Coronary artery (tissue), 2 donors: ENCODE measurements around the gene FMO2.
A peak's percentile ranks its signal among the peaks of the same experiment; 100 is the strongest.
"Not testable (repeated sequence)": the region's sequence is repeated elsewhere in the genome, so short reads cannot be mapped to it uniquely, and the experiment has no call there.

Experiments used
- DNase-seq: peaks from one replicate; pipeline ENCODE4 v3.0.0-alpha.2; 2017; ENCODE audit warnings: low spot score
- H3K27ac ChIP-seq, 2 donors: fragments of 200-600 bp; sonication (generic); one replicate each; pipeline ENCODE4 v1.5.1; 2016 to 2019
- H3K4me3 ChIP-seq: fragments of 200-600 bp; sonication (generic); 2 replicates; pipeline ENCODE4 v1.5.1; 2016; ENCODE audit warnings: mild to moderate bottlenecking, moderate library complexity
- CTCF ChIP-seq: fragments of 200-600 bp; sonication (generic); IDR thresholded peaks from one replicate; pipeline ENCODE4 v1.5.1; 2019; ENCODE audit warnings: antibody characterized with exemption

FMO2 gene

GRCh38 chr1:171222936-171223335 lies 37.8 kb downstream of the FMO2 start:
- no peak for TF ChIP-seq CTCF
- H3K27ac ChIP-seq = peak overlapping the region; percentile 65 to 79
- no peak for DNase-seq
- no peak overlapping the region for H3K4me3 ChIP-seq

DNA sequence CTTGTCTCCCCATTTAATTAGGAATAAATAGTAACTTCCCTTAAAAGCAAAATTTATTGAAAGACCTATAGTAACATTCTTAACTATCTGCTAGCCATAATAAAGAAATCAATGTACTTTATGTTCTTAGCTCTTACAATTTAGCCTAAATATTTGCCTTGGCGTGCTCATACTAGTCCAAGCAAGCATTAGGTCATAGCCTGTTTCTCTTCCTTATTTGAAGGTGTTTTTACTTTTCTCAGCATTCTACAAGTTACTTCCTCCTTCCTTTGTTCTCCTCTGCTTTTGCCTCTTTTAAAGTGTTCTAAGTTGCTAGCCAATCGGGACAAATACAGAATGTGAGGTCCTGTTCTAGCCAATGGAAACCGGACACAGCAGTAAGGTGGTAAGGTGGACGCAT lies 39.2 kb downstream of the FMO2 start:
- not testable (repeated sequence) for DNase-seq, H3K4me3 ChIP-seq
- H3K27ac ChIP-seq = peak overlapping the region; percentile 16 to 31

- Histone ChIP-seq H3K4me3 (no peak overlapping the region), H3K27ac (no peak overlapping the region)
- peak; percentile 72 for TF ChIP-seq CTCF
- no peak for DNase-seq
These were observed 41.8 kb downstream of the FMO2 start for GRCh38 chr1:171226747-171227370.

GRCh38 chr1:171231326-171231725 lies 46.2 kb downstream of the FMO2 start:
- Histone ChIP-seq H3K27ac (no peak overlapping the region), H3K4me3 (no peak overlapping the region)
- no peak for DNase-seq
- TF ChIP-seq CTCF = no peak

DNA sequence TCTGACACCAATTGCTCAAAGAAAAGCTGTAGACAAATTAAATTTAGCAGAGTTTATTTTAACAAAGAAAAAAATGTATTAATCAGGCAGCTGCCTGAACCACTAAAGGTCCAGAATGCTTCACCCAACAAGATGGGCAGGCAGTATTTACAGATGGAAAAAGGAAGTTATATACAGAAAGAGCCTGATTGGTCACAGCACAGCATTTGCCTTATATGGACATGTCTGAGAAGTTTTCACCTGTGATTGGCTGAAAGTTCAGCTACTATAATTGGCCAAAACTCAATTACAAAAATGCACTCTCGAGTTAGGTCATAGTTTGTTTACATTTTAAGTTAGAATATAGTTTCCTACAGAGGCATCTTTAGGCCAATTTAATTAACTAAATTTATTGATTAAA lies 48.1 kb downstream of the FMO2 start:
- DNase-seq = no peak
- no peak overlapping the region for H3K27ac ChIP-seq

DNA sequence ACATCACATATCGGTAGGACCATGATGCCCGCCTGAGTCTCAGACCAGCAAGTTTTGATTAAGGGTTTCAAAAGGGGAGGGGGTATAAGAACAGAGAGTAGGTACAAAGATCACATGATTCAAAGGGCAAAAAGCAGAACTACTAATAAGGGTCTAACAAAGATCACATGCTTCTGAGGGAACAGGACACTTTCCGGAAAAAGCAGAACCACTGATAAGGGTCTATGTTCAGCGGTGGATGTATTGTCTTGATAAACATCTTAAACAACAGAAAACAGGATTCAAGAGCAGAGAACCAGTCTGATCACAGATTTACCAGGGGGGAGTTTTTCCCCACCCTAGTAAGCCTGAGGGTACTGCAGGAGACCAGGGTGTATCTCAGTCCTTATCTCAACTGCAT lies 51.1 kb downstream of the FMO2 start:
- H3K4me3 ChIP-seq, DNase-seq, H3K27ac ChIP-seq: not testable (repeated sequence)

More for the DNA sequence above, 48.1 kb downstream of the FMO2 start:
- TF ChIP-seq CTCF = no peak
- H3K4me3 ChIP-seq = no peak overlapping the region

DNA sequence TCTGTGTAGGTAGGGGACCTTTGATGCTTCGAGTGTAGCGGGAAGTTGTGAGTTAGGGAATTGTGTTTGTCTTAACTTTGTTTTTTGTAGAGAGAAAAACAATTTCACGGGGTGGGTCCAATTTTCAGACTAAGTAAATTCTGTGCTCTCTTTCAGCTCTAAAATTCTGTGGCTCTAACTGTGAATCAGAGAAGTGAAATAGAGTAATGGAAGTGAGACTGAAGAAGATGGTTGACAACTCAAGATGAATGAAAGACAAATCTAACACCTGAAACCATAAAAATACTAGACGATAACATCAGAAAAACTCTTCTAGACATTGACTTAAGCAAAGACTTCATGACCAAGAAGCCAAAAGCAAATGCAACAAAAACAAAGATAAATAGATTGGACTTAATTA lies 58.8 kb downstream of the FMO2 start:
- DNase-seq = no peak
- no peak for TF ChIP-seq CTCF
- Histone ChIP-seq H3K27ac (no peak overlapping the region), H3K4me3 (no peak overlapping the region)

DNA sequence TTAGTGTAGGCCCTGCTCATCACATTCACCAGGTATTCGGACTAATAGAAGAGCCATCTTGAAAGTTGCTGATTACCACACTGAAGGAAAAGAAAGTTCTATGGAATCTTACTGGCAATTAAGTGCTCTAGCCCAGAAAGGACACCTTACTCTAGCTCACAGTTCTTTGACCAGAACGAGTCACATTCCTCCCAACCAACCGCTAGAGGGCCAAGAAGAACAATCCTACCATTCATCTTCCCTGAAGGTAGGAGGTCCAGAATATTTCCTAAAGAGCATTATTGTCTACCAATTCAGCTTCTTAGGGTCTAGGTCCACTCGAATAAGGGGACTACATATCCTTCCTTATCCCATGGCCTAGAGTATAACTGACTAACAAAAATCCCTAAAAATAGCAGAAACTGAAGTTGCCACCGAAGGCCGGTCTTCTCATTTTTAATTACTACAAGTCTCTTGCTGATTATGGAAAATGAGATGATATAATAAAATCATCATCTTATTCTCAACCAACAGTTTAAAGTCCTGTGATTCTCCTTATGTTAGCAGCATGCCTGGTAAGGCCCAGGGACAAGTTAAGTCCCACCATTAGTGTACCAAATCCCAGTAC lies 60.5 kb downstream of the FMO2 start:
- no peak for DNase-seq
- H3K27ac ChIP-seq = no peak overlapping the region
- peak; percentile 23 for TF ChIP-seq CTCF
- H3K4me3 ChIP-seq = no peak overlapping the region
